ENCODE measurements around the gene LIMCH1. TPM values are rescaled to one million over a fixed set of nuclear protein-coding genes. Genes with fewer than 3 reads are reported as not detected.

Gene LIMCH1
- total RNA-seq, 2 donors from 2014 or later = 4.7 to 14.4 TPM

DNA sequence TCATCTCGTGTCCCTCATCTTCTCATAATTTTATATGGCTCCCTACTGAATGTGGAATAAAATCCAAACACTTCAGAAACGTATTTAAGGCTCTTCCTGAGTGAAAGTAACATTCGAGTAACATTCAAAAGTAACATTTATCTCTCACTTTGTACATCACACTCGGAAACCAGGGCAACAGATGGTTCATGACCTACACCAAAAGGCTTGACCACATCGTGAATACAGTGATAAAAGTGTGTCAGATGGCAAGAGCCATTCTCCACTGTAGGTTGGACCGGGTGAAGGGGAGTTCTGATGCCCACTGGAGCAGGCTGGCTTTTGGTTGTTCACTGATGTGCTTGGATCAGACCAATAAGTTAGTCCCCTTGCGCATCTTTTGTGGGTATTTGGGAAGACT, 5.6 kb upstream of the LIMCH1 start:
- no peaks in the 10 kb centered on the region for H3K27me3 ChIP-seq
- H3K36me3 ChIP-seq = no peaks in the 10 kb centered on the region
- H3K4me1 ChIP-seq = no peaks in the 10 kb centered on the region
- DNase-seq = no peak
- no peak overlapping the region for H3K27ac ChIP-seq
- TF ChIP-seq CTCF (IDR thresholded peaks at IDR 0.05) = no peak
- intact Hi-C loops (cut with DNase I) = no loop called here
- no peaks in the 10 kb centered on the region for H3K9me3 ChIP-seq
- no peak overlapping the region for H3K4me3 ChIP-seq
- H3K9ac ChIP-seq (ENCODE audit: low read depth in 2 of 2, low read length in 2 of 2) = no peak overlapping the region

- Histone ChIP-seq H3K4me3 (no peak overlapping the region), H3K4me1 (no peaks in the 10 kb centered on the region), H3K27ac (no peak overlapping the region), H3K9ac (ENCODE audit: low read depth in 2 of 2, low read length in 2 of 2) (no peak overlapping the region), H3K36me3 (no peaks in the 10 kb centered on the region), H3K27me3 (no peaks in the 10 kb centered on the region), H3K9me3 (no peaks in the 10 kb centered on the region)
- intact Hi-C loops (cut with DNase I) = no loop called here
- no peak for DNase-seq
- TF ChIP-seq CTCF (IDR thresholded peaks at IDR 0.05) = no peak
Observed at GRCh38 chr4:41532882-41533281, 5.1 kb upstream of the LIMCH1 start.

GRCh38 chr4:41533680-41534079, 4.3 kb upstream of the LIMCH1 start:
- no peak overlapping the region for H3K4me3 ChIP-seq
- H3K9ac ChIP-seq (ENCODE audit: low read depth in 2 of 2, low read length in 2 of 2) = no peak overlapping the region
- H3K27me3 ChIP-seq = no peaks in the 10 kb centered on the region
- DNase-seq = no peak
- H3K27ac ChIP-seq = no peak overlapping the region
- no peaks in the 10 kb centered on the region for H3K36me3 ChIP-seq
- H3K4me1 ChIP-seq = no peaks in the 10 kb centered on the region
- TF ChIP-seq CTCF (IDR thresholded peaks at IDR 0.05) = no peak
- no peaks in the 10 kb centered on the region for H3K9me3 ChIP-seq
- intact Hi-C loops (cut with DNase I) = no loop called here

DNA sequence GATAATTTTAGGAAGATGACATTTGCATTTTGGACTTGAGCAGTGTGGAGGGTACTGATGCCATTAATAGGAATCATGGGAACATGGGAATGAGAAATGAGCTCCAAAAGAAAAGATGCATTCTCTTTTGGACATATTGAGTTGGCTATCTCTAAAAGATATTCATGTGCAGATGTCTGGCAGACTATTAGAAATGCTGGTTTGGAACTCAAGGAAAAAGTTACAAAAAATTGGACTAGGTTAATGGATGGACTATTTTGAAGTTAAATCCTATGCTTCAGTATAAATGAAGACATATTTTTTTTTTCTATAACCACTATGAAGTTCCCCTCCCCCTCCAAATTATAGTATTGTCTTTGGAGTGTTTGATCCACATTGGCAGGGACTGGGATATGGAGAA, 3.6 kb upstream of the LIMCH1 start:
- H3K4me1 ChIP-seq = no peaks in the 10 kb centered on the region
- no peak for TF ChIP-seq CTCF (IDR thresholded peaks at IDR 0.05)
- no peak for DNase-seq
- intact Hi-C loops (cut with DNase I) = no loop called here
- no peak overlapping the region for H3K4me3 ChIP-seq
- no peaks in the 10 kb centered on the region for H3K9me3 ChIP-seq
- no peak overlapping the region for H3K9ac ChIP-seq (ENCODE audit: low read depth in 2 of 2, low read length in 2 of 2)
- H3K27me3 ChIP-seq = no peaks in the 10 kb centered on the region
- no peaks in the 10 kb centered on the region for H3K36me3 ChIP-seq
- H3K27ac ChIP-seq = no peak overlapping the region

DNA sequence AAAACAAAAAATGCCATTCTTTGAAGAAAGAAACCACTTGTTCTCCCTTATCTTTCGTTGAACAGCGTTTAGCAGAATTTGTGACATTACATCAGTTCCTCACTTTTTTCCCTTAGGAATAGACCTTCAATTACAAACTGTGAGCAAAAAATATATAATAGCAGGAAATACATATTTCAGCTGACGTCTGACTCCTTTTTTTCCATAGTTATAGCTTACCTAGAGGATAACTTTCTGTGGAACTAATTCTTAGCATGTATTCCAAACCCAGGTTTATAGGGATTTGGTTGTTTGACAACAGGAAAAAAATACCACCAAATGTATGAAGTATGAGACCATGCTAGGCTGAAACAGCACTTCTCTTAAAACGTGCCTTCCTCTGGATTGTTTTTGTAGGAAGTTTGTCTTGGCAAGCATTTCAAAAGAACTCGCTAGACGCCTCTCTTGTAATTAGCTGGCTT, 2.0 kb upstream of the LIMCH1 start:
- Histone ChIP-seq H3K9me3 (no peaks in the 10 kb centered on the region), H3K9ac (ENCODE audit: low read depth in 2 of 2, low read length in 2 of 2) (no peak overlapping the region), H3K27me3 (no peaks in the 10 kb centered on the region), H3K4me3 (no peak overlapping the region), H3K36me3 (no peaks in the 10 kb centered on the region), H3K27ac (no peak overlapping the region), H3K4me1 (no peaks in the 10 kb centered on the region)
- intact Hi-C loops (cut with DNase I) = no loop called here
- no peak for DNase-seq
- no peak for TF ChIP-seq CTCF (IDR thresholded peaks at IDR 0.05)
